Tibial nerve (tissue), 4 donors: Measurements from ENCODE around the gene RPS6KA5. TPM values are rescaled to one million over a fixed set of nuclear protein-coding genes. Genes with fewer than 3 reads are reported as not detected.

Source experiments
- DNase-seq, 2 donors: peaks; one replicate each; pipeline ENCODE4 v3.0.0-alpha.2; 2019; ENCODE audit warnings: low spot score in 2 of 2
- H3K27ac ChIP-seq, 4 donors: fragments of 200-600 bp; sonication (generic) in 3 of 4; one replicate each; pipeline ENCODE4 v1.5.1; 2017 to 2019; ENCODE audit warnings: mild to moderate bottlenecking in 1 of 4
- H3K27me3 ChIP-seq, 2 donors: fragments of 200-600 bp; sonication (generic) in 1 of 2; one replicate each; pipeline versions ENCODE4 v1.5.1 to v1.6.0; 2017 to 2019
- H3K36me3 ChIP-seq, 3 donors: fragments of 200-600 bp; sonication (generic); one replicate each; pipeline ENCODE4 v1.5.1; 2018 to 2019
- H3K4me1 ChIP-seq, 4 donors: fragments of 200-600 bp; sonication (generic) in 3 of 4; one replicate each; pipeline ENCODE4 v1.5.1; 2017 to 2019
- H3K4me3 ChIP-seq, 4 donors: fragments of 200-600 bp; sonication (generic) in 3 of 4; one replicate each; pipeline ENCODE4 v1.5.1; 2017 to 2019; ENCODE audit warnings: mild to moderate bottlenecking in 1 of 4, moderate library complexity in 1 of 4
- H3K9me3 ChIP-seq, 4 donors: fragments of 200-600 bp; sonication (generic) in 3 of 4; one replicate each; pipeline ENCODE4 v1.5.1; 2017 to 2019
- EP300 ChIP-seq, 2 donors: sonication (generic); formaldehyde crosslinking; IDR thresholded peaks; one replicate each; pipeline ENCODE4 v1.6.1; 2017; ENCODE audit warnings: antibody characterized with exemption in 2 of 2, mild to moderate bottlenecking in 1 of 2
- POLR2A ChIP-seq, 2 donors: fragments of 450-650 bp; IDR thresholded peaks; one replicate each; pipeline ENCODE4 v1.6.1; 2017; ENCODE audit warnings: antibody characterized with exemption in 2 of 2, mild to moderate bottlenecking in 2 of 2, moderate library complexity in 2 of 2
- WGBS, 2 donors: methylation state at CpG; one replicate each; pipeline ENCODE4 v1.1.5; 2018; 5-methylcytosine and 5-hydroxymethylcytosine counted together
- total RNA-seq, 4 donors: library from RNA; depleted of rRNA; stranded (reverse); fragments of >200 nt; gene quantifications; one replicate each; pipeline ENCODE4 v1.1.0, GENCODE V29; 2016
- TF ChIP-seq, protein P1 (sequence below), 5 experiments: fragments of 200-600 bp in 3 of 5; fragments of 450-650 bp in 2 of 5; sonication (generic) in 3 of 5; IDR thresholded peaks; one replicate each; pipeline ENCODE4 v1.5.1; 2016 to 2019; ENCODE audit warnings: antibody characterized with exemption in 5 of 5, mild to moderate bottlenecking in 3 of 5, moderate library complexity in 2 of 5

Gene RPS6KA5
- total RNA-seq, 4 donors from 2014 or later = 8.4 to 12.7 (median 10.1) TPM

DNA sequence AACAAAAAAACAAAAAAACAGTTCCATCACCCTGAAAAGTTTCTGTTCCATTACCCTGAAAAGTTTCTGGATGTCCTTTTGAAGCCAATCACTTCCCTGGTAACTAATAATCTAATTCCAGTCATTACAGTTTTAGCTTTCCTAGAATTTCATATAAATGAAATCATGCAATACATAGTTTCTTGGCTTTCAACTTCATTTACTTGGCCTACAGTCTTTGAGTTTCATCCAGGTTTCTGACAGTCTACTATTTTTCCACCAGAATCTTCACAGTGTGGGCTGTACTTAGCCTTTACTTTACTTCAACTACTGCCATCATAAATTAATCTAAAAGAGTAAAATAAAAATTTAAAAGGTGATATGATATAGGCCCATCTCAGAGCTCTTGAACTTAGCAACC is 55.5 kb downstream of the RPS6KA5 start:
- H3K36me3 ChIP-seq = no peaks in the 10 kb centered on the region

GRCh38 chr14:90999299-90999698 is 61.1 kb downstream of the RPS6KA5 start:
- H3K9me3 ChIP-seq = no peaks in the 10 kb centered on the region
- no peaks in the 10 kb centered on the region for H3K4me1 ChIP-seq
- 66 to 74% methylated on average over 4 of the region's 4 CpGs for WGBS, 2 donors
- peaks cover 0 to 15% (median 0%) of the 10 kb centered on the region in 3 donors for H3K36me3 ChIP-seq
- H3K27me3 ChIP-seq = no peaks in the 10 kb centered on the region
- DNase-seq = no peak
- H3K27ac ChIP-seq = no peak overlapping the region
- TF ChIP-seq, protein P1, sequence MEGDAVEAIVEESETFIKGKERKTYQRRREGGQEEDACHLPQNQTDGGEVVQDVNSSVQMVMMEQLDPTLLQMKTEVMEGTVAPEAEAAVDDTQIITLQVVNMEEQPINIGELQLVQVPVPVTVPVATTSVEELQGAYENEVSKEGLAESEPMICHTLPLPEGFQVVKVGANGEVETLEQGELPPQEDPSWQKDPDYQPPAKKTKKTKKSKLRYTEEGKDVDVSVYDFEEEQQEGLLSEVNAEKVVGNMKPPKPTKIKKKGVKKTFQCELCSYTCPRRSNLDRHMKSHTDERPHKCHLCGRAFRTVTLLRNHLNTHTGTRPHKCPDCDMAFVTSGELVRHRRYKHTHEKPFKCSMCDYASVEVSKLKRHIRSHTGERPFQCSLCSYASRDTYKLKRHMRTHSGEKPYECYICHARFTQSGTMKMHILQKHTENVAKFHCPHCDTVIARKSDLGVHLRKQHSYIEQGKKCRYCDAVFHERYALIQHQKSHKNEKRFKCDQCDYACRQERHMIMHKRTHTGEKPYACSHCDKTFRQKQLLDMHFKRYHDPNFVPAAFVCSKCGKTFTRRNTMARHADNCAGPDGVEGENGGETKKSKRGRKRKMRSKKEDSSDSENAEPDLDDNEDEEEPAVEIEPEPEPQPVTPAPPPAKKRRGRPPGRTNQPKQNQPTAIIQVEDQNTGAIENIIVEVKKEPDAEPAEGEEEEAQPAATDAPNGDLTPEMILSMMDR (IDR thresholded peaks at IDR 0.05) = no peak
- no peak for TF ChIP-seq EP300 (IDR thresholded peaks at IDR 0.05)
- H3K4me3 ChIP-seq = no peak overlapping the region

More for the DNA sequence above, 55.5 kb downstream of the RPS6KA5 start:
- H3K27me3 ChIP-seq = no peaks in the 10 kb centered on the region
- H3K9me3 ChIP-seq = no peaks in the 10 kb centered on the region
- TF ChIP-seq EP300 (IDR thresholded peaks at IDR 0.05) (no peak), POLR2A (IDR thresholded peaks at IDR 0.05) (no peak)
- TF ChIP-seq, protein P1 (IDR thresholded peaks at IDR 0.05) = no peak
- H3K4me3 ChIP-seq = no peak overlapping the region
- H3K27ac ChIP-seq = no peak overlapping the region
- H3K4me1 ChIP-seq = peaks cover 0 to 21% (median 0%) of the 10 kb centered on the region in 4 donors
- DNase-seq = no peak

DNA sequence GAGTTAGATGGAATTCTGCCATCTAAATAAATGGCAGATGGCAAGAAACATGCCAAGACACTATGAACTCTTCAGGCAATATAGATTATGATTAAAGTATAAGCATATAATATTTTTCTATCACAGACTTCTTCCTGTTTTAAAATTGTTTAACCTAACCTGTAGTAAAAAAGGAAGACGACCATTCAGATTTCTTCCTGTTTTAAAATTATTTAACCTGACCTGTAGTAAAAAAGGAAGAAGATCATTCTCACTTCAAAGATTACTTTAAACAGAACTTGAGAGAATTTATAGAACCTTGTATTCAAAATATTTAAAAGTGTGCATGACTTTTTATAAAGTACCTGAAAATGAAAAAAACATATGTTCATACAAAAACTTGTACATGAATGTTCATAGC is 63.5 kb downstream of the RPS6KA5 start:
- no peaks in the 10 kb centered on the region for H3K4me1 ChIP-seq
- TF ChIP-seq POLR2A (IDR thresholded peaks at IDR 0.05) = no peak
- TF ChIP-seq EP300 (IDR thresholded peaks at IDR 0.05) = no peak
- TF ChIP-seq, protein P1 (IDR thresholded peaks at IDR 0.05) = no peak
- no peak for DNase-seq
- no peaks in the 10 kb centered on the region for H3K9me3 ChIP-seq
- no peak overlapping the region for H3K27ac ChIP-seq
- H3K27me3 ChIP-seq = no peaks in the 10 kb centered on the region
- peaks cover 0 to 27% (median 0%) of the 10 kb centered on the region in 3 donors for H3K36me3 ChIP-seq
- H3K4me3 ChIP-seq = no peak overlapping the region
- WGBS, 2 donors = 0 to 57% methylated on average over 1 of the region's 1 CpG

- WGBS, 2 donors = 94 to 95% methylated on average over 4 of the region's 4 CpGs
- H3K27ac ChIP-seq = no peak overlapping the region
Observed at GRCh38 chr14:90995785-90996184, 64.7 kb downstream of the RPS6KA5 start.

DNA sequence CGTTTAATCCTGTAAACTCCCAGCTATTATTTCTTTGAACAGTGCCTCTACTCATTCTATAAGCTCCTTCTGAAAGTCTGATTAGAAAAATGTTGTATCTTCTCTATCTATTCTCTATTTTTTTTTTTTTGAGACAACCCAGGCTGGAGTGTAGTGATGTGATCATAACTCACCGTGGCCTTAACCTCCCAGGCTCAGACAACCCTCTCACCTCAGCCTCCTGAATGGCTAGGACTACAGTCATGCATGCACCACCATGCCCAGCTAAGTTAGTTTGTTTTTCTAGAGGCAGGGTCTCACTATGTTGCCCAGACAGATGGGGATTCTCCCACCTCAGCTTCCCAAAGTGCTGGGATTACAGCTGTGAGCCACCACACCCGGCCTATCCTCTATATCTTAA is 66.6 kb downstream of the RPS6KA5 start:
- no peak for DNase-seq
- no peaks in the 10 kb centered on the region for H3K27me3 ChIP-seq
- H3K4me3 ChIP-seq = no peak overlapping the region
- WGBS, 2 donors = 89 to 90% methylated on average over 3 of the region's 3 CpGs
- TF ChIP-seq, protein P1 (IDR thresholded peaks at IDR 0.05) = no peak
- no peak for TF ChIP-seq EP300 (IDR thresholded peaks at IDR 0.05)
- no peak for TF ChIP-seq POLR2A (IDR thresholded peaks at IDR 0.05)
- H3K36me3 ChIP-seq = peaks cover 0 to 27% (median 0%) of the 10 kb centered on the region in 3 donors
- H3K4me1 ChIP-seq = no peaks in the 10 kb centered on the region
- H3K9me3 ChIP-seq = no peaks in the 10 kb centered on the region
- no peak overlapping the region for H3K27ac ChIP-seq

More at GRCh38 chr14:90995785-90996184, 64.7 kb downstream of the RPS6KA5 start:
- peaks cover 0 to 27% (median 0%) of the 10 kb centered on the region in 3 donors for H3K36me3 ChIP-seq
- DNase-seq = no peak
- no peak overlapping the region for H3K4me3 ChIP-seq
- TF ChIP-seq, protein P1 (IDR thresholded peaks at IDR 0.05) = no peak
- TF ChIP-seq POLR2A (IDR thresholded peaks at IDR 0.05) (no peak), EP300 (IDR thresholded peaks at IDR 0.05) (no peak)
- H3K27me3 ChIP-seq = no peaks in the 10 kb centered on the region
- no peaks in the 10 kb centered on the region for H3K9me3 ChIP-seq
- H3K4me1 ChIP-seq = no peaks in the 10 kb centered on the region
